Spleen (tissue), 7 donors: Measurements from ENCODE around the gene RFTN1.

Source experiments
- POLR2A ChIP-seq, 3 donors: fragments of 450-650 bp; IDR thresholded peaks; one replicate each; pipeline ENCODE4 v1.5.1; 2017; ENCODE audit warnings: antibody characterized with exemption in 3 of 3, mild to moderate bottlenecking in 1 of 3
- POLR2AphosphoS5 ChIP-seq, 3 donors: sonication (generic); formaldehyde crosslinking; IDR thresholded peaks; one replicate each; pipeline ENCODE4 v1.5.1; 2017; ENCODE audit warnings: antibody characterized with exemption in 3 of 3
- TF ChIP-seq, protein P1 (sequence below), 11 experiments: fragments of 200-600 bp in 7 of 11; fragments of 450-650 bp in 4 of 11; sonication (generic) in 4 of 11; IDR thresholded peaks in 8 of 11; conservative IDR thresholded peaks in 3 of 11; 1 replicate in 7 of 11; 2 replicates in 4 of 11; pipeline versions ENCODE4 v1.4.0 to v1.8.0; 2016 to 2021; ENCODE audit warnings: antibody characterized with exemption in 11 of 11, inconsistent platforms in 4 of 11, mild to moderate bottlenecking in 1 of 11
- donor health status: DM: no; HTN: no; CAD: no; lungs with moderate emphysema.
- donor health status: DM: no; HTN: no; CAD: no.
- donor health status: DM: no; HTN: no; CAD: no.

DNA sequence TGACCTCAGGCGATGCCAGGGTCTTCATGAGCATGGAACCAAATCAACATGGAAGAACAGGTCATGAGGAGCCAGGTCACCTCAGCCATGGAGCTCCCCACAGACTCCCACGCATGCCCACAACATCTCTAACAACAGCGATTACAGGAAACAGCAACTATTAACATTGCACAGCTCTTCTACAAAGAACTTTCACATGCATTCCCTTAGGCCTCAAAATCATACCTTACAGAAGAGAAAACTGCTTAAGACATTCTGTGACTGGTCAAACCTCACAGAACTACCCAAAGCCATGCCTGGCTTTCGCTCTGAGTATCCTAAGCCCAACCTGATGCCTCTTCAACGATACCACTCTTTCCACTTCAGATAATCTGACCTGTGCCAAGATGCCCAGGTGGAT, 130.7 kb downstream of the RFTN1 start:
- TF ChIP-seq POLR2A (IDR thresholded peaks at IDR 0.05) (no peak), POLR2AphosphoS5 (IDR thresholded peaks at IDR 0.05) (no peak)
- TF ChIP-seq, protein P1, sequence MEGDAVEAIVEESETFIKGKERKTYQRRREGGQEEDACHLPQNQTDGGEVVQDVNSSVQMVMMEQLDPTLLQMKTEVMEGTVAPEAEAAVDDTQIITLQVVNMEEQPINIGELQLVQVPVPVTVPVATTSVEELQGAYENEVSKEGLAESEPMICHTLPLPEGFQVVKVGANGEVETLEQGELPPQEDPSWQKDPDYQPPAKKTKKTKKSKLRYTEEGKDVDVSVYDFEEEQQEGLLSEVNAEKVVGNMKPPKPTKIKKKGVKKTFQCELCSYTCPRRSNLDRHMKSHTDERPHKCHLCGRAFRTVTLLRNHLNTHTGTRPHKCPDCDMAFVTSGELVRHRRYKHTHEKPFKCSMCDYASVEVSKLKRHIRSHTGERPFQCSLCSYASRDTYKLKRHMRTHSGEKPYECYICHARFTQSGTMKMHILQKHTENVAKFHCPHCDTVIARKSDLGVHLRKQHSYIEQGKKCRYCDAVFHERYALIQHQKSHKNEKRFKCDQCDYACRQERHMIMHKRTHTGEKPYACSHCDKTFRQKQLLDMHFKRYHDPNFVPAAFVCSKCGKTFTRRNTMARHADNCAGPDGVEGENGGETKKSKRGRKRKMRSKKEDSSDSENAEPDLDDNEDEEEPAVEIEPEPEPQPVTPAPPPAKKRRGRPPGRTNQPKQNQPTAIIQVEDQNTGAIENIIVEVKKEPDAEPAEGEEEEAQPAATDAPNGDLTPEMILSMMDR (IDR thresholded peaks at IDR 0.05 in 8 of 11, conservative IDR thresholded peaks at IDR 0.05 in 3 of 11): no peak
